Measurements from ENCODE around the gene MCC. TPM values are rescaled to one million over a fixed set of nuclear protein-coding genes. Genes with fewer than 3 reads are reported as not detected.
A peak's percentile ranks its signal among the peaks of the same experiment; 100 is the strongest.

MCC gene
- total and polyA plus RNA-seq, 4 donors = 1.6 to 38.6 (median 11.2) TPM

GRCh38 chr5:112998296-112998695 is 490.0 kb downstream of the MCC start:
- 91 to 92% methylated on average over 4 of the region's 4 CpGs for WGBS, 2 donors
- Histone ChIP-seq H3K27ac (ENCODE audit: low read depth in 1 of 2, low read length in 1 of 2) (no peak overlapping the region), H3K36me3 (ENCODE audit: control insufficient read depth in 4 of 4, insufficient read depth in 4 of 4, low read length in 4 of 4) (peaks cover 6 to 14% (median 13%) of the 10 kb centered on the region in 4 donors)

GRCh38 chr5:112996830-112997374 is 491.4 kb downstream of the MCC start:
- DNase-seq (no peak), ATAC-seq (ENCODE audit: insufficient read depth, low FRiP score) (no peak)
- peaks cover under 1 to 14% (median 10%) of the 10 kb centered on the region in 4 donors for H3K36me3 ChIP-seq (ENCODE audit: control insufficient read depth in 4 of 4, insufficient read depth in 4 of 4, low read length in 4 of 4)
- no peak overlapping the region for H3K9ac ChIP-seq (ENCODE audit: insufficient read depth in 1 of 2, low read length in 2 of 2)
- H3K4me1 ChIP-seq (ENCODE audit: control insufficient read depth in 5 of 5, insufficient read depth in 5 of 5, low read length in 5 of 5) = peaks cover 0 to 5% (median 0%) of the 10 kb centered on the region in 5 donors
- WGBS, 2 donors = 87 to 91% methylated on average over 4 of the region's 4 CpGs
- TF ChIP-seq CTCF (IDR thresholded peaks at IDR 0.05; ENCODE audit: control extremely low read depth, extremely low read depth) = no peak
- H3K4me3 ChIP-seq = no peak overlapping the region
- H3K9me3 ChIP-seq (ENCODE audit: control insufficient read depth in 4 of 4, insufficient read depth in 3 of 4, low read length in 3 of 4) = no peaks in the 10 kb centered on the region
- no peak overlapping the region for H3K27ac ChIP-seq (ENCODE audit: low read depth in 1 of 2, low read length in 1 of 2)
- no peaks in the 10 kb centered on the region for H3K27me3 ChIP-seq (ENCODE audit: control insufficient read depth in 3 of 3, insufficient read depth in 3 of 3, low read length in 2 of 3)

More at GRCh38 chr5:112998296-112998695, 490.0 kb downstream of the MCC start:
- Histone ChIP-seq H3K27me3 (ENCODE audit: control insufficient read depth in 3 of 3, insufficient read depth in 3 of 3, low read length in 2 of 3) (no peaks in the 10 kb centered on the region), H3K4me1 (ENCODE audit: control insufficient read depth in 5 of 5, insufficient read depth in 5 of 5, low read length in 5 of 5) (peaks cover 0 to 5% (median 0%) of the 10 kb centered on the region in 5 donors), H3K9ac (ENCODE audit: insufficient read depth in 1 of 2, low read length in 2 of 2) (no peak overlapping the region), H3K9me3 (ENCODE audit: control insufficient read depth in 4 of 4, insufficient read depth in 3 of 4, low read length in 3 of 4) (no peaks in the 10 kb centered on the region), H3K4me3 (no peak overlapping the region)
- ATAC-seq (ENCODE audit: insufficient read depth, low FRiP score) (no peak), DNase-seq (no peak)
- no peak for TF ChIP-seq CTCF (IDR thresholded peaks at IDR 0.05; ENCODE audit: control extremely low read depth, extremely low read depth)

GRCh38 chr5:112995764-112996618 is 492.3 kb downstream of the MCC start:
- no peaks in the 10 kb centered on the region for H3K27me3 ChIP-seq (ENCODE audit: control insufficient read depth in 3 of 3, insufficient read depth in 3 of 3, low read length in 2 of 3)
- H3K36me3 ChIP-seq (ENCODE audit: control insufficient read depth in 4 of 4, insufficient read depth in 4 of 4, low read length in 4 of 4) = peaks cover 0 to 9% (median 7%) of the 10 kb centered on the region in 4 donors
- no peaks in the 10 kb centered on the region for H3K9me3 ChIP-seq (ENCODE audit: control insufficient read depth in 4 of 4, insufficient read depth in 3 of 4, low read length in 3 of 4)
- ATAC-seq (ENCODE audit: insufficient read depth, low FRiP score) (peak; percentile 80), DNase-seq (peak; percentile 77 to 84 (median 82))
- no peak overlapping the region for H3K27ac ChIP-seq (ENCODE audit: low read depth in 1 of 2, low read length in 1 of 2)
- TF ChIP-seq CTCF (IDR thresholded peaks at IDR 0.05; ENCODE audit: control extremely low read depth, extremely low read depth) = peak; percentile 87
- H3K9ac ChIP-seq (ENCODE audit: insufficient read depth in 1 of 2, low read length in 2 of 2) = no peak overlapping the region
- WGBS, 2 donors = 27 to 28% methylated on average over 7 of the region's 7 CpGs
- no peak overlapping the region for H3K4me3 ChIP-seq
- peaks cover 0 to 5% (median 0%) of the 10 kb centered on the region in 5 donors for H3K4me1 ChIP-seq (ENCODE audit: control insufficient read depth in 5 of 5, insufficient read depth in 5 of 5, low read length in 5 of 5)
